NCI-H1417 (cell line): ENCODE data around the gene LRRC43.
"Not testable (repeated sequence)": the region's sequence is repeated elsewhere in the genome, so short reads cannot be mapped to it uniquely, and the experiment has no call there.

ENCODE experiments used
- DNase-seq, 3 experiments: peaks; one replicate each; lab custom pipeline; 2025; lab: John Stamatoyannopoulos, UW

Gene LRRC43

GRCh38 chr12:122158700-122159285, 24.1 kb upstream of the LRRC43 start:
- no peak for DNase-seq

- peak in 1 of 3 experiments; percentile 30 for DNase-seq
Observed at GRCh38 chr12:122159882-122160281, 23.0 kb upstream of the LRRC43 start.

DNA sequence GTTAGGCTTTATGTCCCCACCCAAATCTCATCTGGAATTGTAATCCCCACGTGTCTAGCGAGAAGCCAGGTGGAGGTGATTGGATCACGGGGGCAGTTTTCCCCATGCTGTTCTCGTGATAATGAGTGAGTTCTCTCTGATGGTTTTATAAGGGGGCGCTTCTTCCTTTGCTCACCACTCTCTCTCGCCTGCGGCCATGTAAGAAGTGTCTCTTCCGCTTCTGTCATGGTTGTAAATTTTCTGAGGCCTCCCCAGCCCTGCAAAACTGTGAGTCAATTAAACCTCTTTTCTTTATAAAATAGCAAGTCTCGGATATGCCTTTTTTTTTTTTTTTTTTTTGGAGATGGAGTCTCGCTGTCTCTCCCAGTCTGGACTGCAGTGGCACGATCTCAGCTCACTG, 22.2 kb upstream of the LRRC43 start:
- no peak for DNase-seq

GRCh38 chr12:122161682-122162081, 21.2 kb upstream of the LRRC43 start:
- no peak for DNase-seq

- DNase-seq = no peak
Observed at GRCh38 chr12:122162976-122163375, 19.9 kb upstream of the LRRC43 start.

GRCh38 chr12:122166422-122167349, 16.2 kb upstream of the LRRC43 start:
- no peak for DNase-seq

- no peak for DNase-seq
Observed at GRCh38 chr12:122167356-122167925, 15.5 kb upstream of the LRRC43 start.

GRCh38 chr12:122168492-122168891, 14.4 kb upstream of the LRRC43 start:
- no peak for DNase-seq

DNA sequence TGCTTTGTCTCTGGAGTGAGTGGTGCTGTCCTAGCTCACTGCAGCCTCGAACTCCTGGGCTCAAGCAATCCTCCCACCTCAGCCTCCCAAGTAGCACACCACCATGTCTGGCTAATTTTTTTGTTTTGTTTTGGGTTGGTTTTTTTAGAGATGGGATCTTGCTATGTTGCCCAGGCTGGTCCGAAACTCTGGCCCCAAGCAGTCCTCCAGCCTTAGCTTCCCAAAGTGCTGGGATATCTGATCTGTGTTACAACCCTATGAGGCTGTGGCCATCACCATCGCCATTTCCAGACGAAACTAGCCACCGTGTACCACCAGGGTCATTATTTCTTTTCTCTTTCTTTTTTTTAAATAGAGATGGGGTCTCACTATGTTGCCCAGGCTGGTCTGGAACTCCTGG, 11.5 kb upstream of the LRRC43 start:
- DNase-seq = no peak

GRCh38 chr12:122172262-122172939, 10.5 kb upstream of the LRRC43 start:
- no peak for DNase-seq

- peak in 1 of 3 experiments; percentile 75 for DNase-seq
Observed at GRCh38 chr12:122174155-122174845, 8.6 kb upstream of the LRRC43 start, which contains the start of gene IL31. TSS of gene IL31 (minus strand) at chr12:122174221. CDS start at chr12:122174172, 49 bp downstream.

GRCh38 chr12:122176473-122176872, 6.5 kb upstream of the LRRC43 start:
- not testable (repeated sequence) for DNase-seq

GRCh38 chr12:122183588-122183940, 641 bp downstream of the LRRC43 start:
- DNase-seq = no peak

- no peak for DNase-seq
Observed at GRCh38 chr12:122184517-122184916, 1.6 kb downstream of the LRRC43 start.

DNA sequence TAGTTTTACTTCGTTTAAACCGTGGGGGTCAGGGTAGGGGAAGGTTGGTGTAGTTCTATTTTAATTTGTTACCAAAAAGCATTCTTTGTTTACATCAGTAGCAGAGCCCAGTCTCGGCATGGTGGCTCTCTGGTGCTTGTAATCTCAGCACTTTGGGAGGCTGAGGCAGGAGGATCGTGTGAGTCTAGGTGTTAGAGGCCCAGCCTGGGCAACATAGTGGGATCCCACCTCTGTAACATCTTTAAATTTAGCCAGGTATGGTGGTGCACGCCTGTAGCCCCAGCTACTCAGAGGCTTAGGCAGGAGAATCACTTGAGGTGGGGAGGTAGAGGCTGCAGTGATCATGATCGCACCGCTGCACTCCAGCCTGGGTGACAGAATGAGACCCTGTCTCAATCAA, 2.2 kb downstream of the LRRC43 start:
- no peak for DNase-seq

- DNase-seq = no peak
Observed at GRCh38 chr12:122185494-122186082, 2.7 kb downstream of the LRRC43 start.

- DNase-seq = no peak
Observed at GRCh38 chr12:122187466-122187865, 4.5 kb downstream of the LRRC43 start.

DNA sequence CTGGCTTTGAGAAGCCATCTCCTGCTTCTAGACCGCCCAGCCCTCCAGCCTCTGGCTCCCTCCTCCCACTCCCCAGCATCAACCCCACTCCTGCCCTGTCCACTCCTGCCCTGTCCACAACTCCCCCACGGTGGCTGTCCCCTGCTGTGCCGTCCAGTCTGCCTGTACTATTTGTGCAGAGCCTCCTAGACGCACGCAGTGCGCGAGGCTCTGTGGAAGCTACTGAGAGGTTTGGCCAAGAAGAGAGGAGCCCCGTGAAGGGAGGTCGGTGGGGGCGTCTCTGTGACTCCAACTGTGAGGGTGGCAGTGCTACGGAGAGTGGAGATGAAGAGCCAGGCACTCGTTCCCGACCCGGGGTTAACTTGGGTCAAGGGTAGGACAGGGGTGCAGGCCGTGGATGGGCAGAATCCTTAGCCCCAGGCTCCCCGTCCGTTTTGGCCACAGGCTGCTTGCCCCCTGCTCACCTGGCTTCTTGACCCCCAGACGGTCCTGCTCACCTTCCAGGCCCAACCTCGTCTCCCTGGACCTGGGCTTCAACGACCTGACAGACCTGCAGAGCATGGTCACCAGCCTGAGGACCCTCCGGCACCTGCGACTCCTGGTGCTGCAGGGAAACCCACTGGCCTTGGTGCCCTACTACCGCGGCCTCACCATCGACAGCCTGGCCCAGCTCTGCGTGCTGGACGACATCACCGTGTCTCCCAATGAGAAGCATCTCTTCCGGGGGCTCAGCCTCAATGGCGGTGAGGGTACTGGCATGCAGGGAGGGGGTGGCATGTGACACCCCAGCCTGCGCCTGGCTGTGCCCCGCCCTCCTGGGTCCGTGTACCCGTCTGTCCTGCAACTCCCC, 6.9 kb downstream of the LRRC43 start:
- no peak for DNase-seq

- DNase-seq = peak; percentile 42 to 76 (median 68)
Observed at GRCh38 chr12:122190842-122191668, 8.1 kb downstream of the LRRC43 start.

GRCh38 chr12:122192441-122192840, 9.5 kb downstream of the LRRC43 start:
- DNase-seq = no peak
